HepG2 (cell line): Measurements from ENCODE around the gene PRKACG. TPM values are rescaled to one million over a fixed set of nuclear protein-coding genes. Genes with fewer than 3 reads are reported as not detected.
A peak's percentile ranks its signal among the peaks of the same experiment; 100 is the strongest.

ENCODE experiments used
- ASH2L ChIP-seq: fragments of 300-600, 200-600 bp; sonication (generic); IDR thresholded peaks from 2 replicates; pipeline ENCODE4 v1.7.0; 2017; ENCODE audit warnings: low read depth, mild to moderate bottlenecking, moderate library complexity, mixed read lengths, low read length; ENCODE audit not compliant: insufficient read length
- CENPT ChIP-seq: sonication (generic); formaldehyde crosslinking; IDR thresholded peaks from 2 replicates; pipeline ENCODE4 v1.8.0; 2022; ENCODE audit warnings: low read depth, mild to moderate bottlenecking, moderate library complexity, missing genetic modification reagents
- CHD4 ChIP-seq: fragments of 200-600 bp; sonication (generic); IDR thresholded peaks from 2 replicates; pipeline ENCODE4 v1.7.0; 2017; ENCODE audit warnings: mild to moderate bottlenecking, low read length, borderline replicate concordance
- EED ChIP-seq: sonication (generic); formaldehyde crosslinking; IDR thresholded peaks from 2 replicates; pipeline ENCODE4 v1.5.0; 2020; ENCODE audit warnings: mild to moderate bottlenecking, missing genetic modification reagents
- FOXK2 ChIP-seq: fragments of 450-650 bp; IDR thresholded peaks from 2 replicates; pipeline ENCODE4 v1.6.1; 2016
- HDAC6 ChIP-seq: fragments of 200-600 bp; sonication (generic); IDR thresholded peaks from 2 replicates; pipeline ENCODE4 v1.7.0; 2017; ENCODE audit warnings: mild to moderate bottlenecking, antibody characterized with exemption, low read length, low read depth
- HNRNPL ChIP-seq: fragments of 200-400 bp; formaldehyde crosslinking; IDR thresholded peaks from 2 replicates; pipeline ENCODE4 v1.6.1; 2017; ENCODE audit warnings: mild to moderate bottlenecking, low read depth, low read length
- IRF2 ChIP-seq: IDR thresholded peaks from 2 replicates; pipeline ENCODE4 v1.6.1; 2018; ENCODE audit warnings: missing genetic modification reagents, missing compliant biosample characterization
- MNT ChIP-seq: fragments of 450-650 bp; IDR thresholded peaks from 2 replicates; pipeline ENCODE4 v1.6.1; 2016
- PATZ1 ChIP-seq: sonication (generic); formaldehyde crosslinking; IDR thresholded peaks from 2 replicates; pipeline ENCODE4 v1.4.0; 2020; ENCODE audit warnings: missing genetic modification reagents
- REL ChIP-seq: sonication (generic); formaldehyde crosslinking; conservative IDR thresholded peaks from 2 replicates; pipeline ENCODE4 v1.8.0; 2022; ENCODE audit warnings: mild to moderate bottlenecking, missing genetic modification reagents, moderate library complexity
- REXO4 ChIP-seq: sonication (generic); formaldehyde crosslinking; IDR thresholded peaks from 2 replicates; pipeline ENCODE4 v1.8.0; 2022; ENCODE audit warnings: missing genetic modification reagents, mild to moderate bottlenecking, borderline replicate concordance
- SOX6 ChIP-seq, 2 experiments: fragments of 450-650 bp in 1 of 2; sonication (generic) in 1 of 2; formaldehyde crosslinking in 1 of 2; IDR thresholded peaks; 2 replicates each; pipeline versions ENCODE4 v1.4.0 to v1.6.1; 2017 to 2020; ENCODE audit warnings: antibody characterized with exemption in 1 of 2, mild to moderate bottlenecking in 1 of 2, missing genetic modification reagents in 1 of 2
- TSC22D2 ChIP-seq: sonication (generic); formaldehyde crosslinking; IDR thresholded peaks from 2 replicates; pipeline ENCODE4 v1.5.1; 2020; ENCODE audit warnings: missing genetic modification reagents, mild to moderate bottlenecking, borderline replicate concordance
- U2AF2 ChIP-seq: fragments of 200-400 bp; formaldehyde crosslinking; IDR thresholded peaks from 2 replicates; pipeline ENCODE4 v1.6.1; 2017; ENCODE audit warnings: low read depth, mild to moderate bottlenecking, low read length
- ZBTB1 ChIP-seq: sonication (generic); formaldehyde crosslinking; IDR thresholded peaks from 2 replicates; pipeline ENCODE4 v1.4.0; 2020; ENCODE audit warnings: missing genetic modification reagents, borderline replicate concordance
- ZNF10 ChIP-seq: sonication (generic); formaldehyde crosslinking; IDR thresholded peaks from 2 replicates; pipeline ENCODE4 v1.4.0; 2020; ENCODE audit warnings: mild to moderate bottlenecking, low read depth, missing genetic modification reagents, borderline replicate concordance
- ZNF362 ChIP-seq: sonication (generic); formaldehyde crosslinking; IDR thresholded peaks from 2 replicates; pipeline ENCODE4 v1.4.0; 2020; ENCODE audit warnings: missing genetic modification reagents, mild to moderate bottlenecking, borderline replicate concordance
- ZNF510 ChIP-seq: sonication (generic); formaldehyde crosslinking; IDR thresholded peaks from 2 replicates; pipeline ENCODE4 v1.4.0; 2020; ENCODE audit warnings: low read depth, mild to moderate bottlenecking, missing genetic modification reagents
- ZNF546 ChIP-seq: sonication (generic); formaldehyde crosslinking; conservative IDR thresholded peaks from 2 replicates; pipeline ENCODE4 v1.8.1; 2023; ENCODE audit warnings: mild to moderate bottlenecking, missing genetic modification reagents
- ZNF788 ChIP-seq: sonication (generic); formaldehyde crosslinking; IDR thresholded peaks from 2 replicates; pipeline ENCODE4 v1.5.0; 2020; ENCODE audit warnings: mild to moderate bottlenecking, missing genetic modification reagents, borderline replicate concordance
- ZSCAN20 ChIP-seq: sonication (generic); formaldehyde crosslinking; IDR thresholded peaks from 2 replicates; pipeline ENCODE4 v1.4.0; 2020; ENCODE audit warnings: missing genetic modification reagents, mild to moderate bottlenecking, borderline replicate concordance
- polyA plus RNA-seq, 8 experiments: library from polyadenylated mRNA; depleted of rRNA in 3 of 8; stranded (reverse) in 7 of 8; unstranded in 1 of 8; fragments of >200 nt; fragmentation: Illumina TruSeq in 4 of 8; extraction: Trizol in 4 of 8; gene quantifications; 2 replicates each; pipeline versions ENCODE4 v1.2.1 to v1.2.3, GENCODE V29; 2011 to 2016; ENCODE audit warnings: low read depth in 4 of 8, missing spikeins in 1 of 8, mixed read lengths in 1 of 8; ENCODE audit not compliant: insufficient read depth in 1 of 8
- total RNA-seq, 5 experiments: library from RNA; depleted of rRNA; stranded (reverse); fragments of >200 nt; fragmentation: Illumina TruSeq; extraction: Trizol; gene quantifications; 2 replicates each; pipeline ENCODE4 v1.2.3, GENCODE V29; 2016; ENCODE audit warnings: low read depth in 1 of 5

The PRKACG gene
- total and polyA plus RNA-seq, 2 of the 13 experiments (the other 11 are each of a cell fraction or from before 2014, with no cell fraction given): not detected

GRCh38 chr9:69035438-69036308 is 21.8 kb upstream of the PRKACG start, which contains the start of gene FXN (continued):
- TF ChIP-seq HNRNPL (no peak), TSC22D2 (CRISPR knock-in tag) (no peak; the same call in 1 of the 2 replicates), ZNF362 (CRISPR knock-in tag) (no peak), CHD4 (peak; percentile 99), IRF2 (CRISPR knock-in tag) (peak; percentile 75), U2AF2 (no peak), ZNF10 (no peak), SOX6 (IDR thresholded peaks at IDR 0.05) (no peak), SOX6 (CRISPR knock-in tag; IDR thresholded peaks at IDR 0.05) (peak; percentile 25; the same call in 1 of the 2 replicates), REXO4 (CRISPR knock-in tag) (no peak), EED (CRISPR knock-in tag) (no peak), REL (CRISPR knock-in tag) (0 out of 2 replicates have a peak, but pooled peaks have one; percentile 23), FOXK2 (no peak), MNT (no peak), PATZ1 (CRISPR knock-in tag) (no peak; the same call in 1 of the 2 replicates), ASH2L (peak; percentile 80), ZNF788 (CRISPR knock-in tag) (peak; percentile 84), HDAC6 (no peak), ZNF546 (0 out of 2 replicates have a peak, but pooled peaks have one; percentile 25), ZNF510 (CRISPR knock-in tag) (no peak), ZSCAN20 (CRISPR knock-in tag) (0 out of 2 replicates have a peak, but pooled peaks have one; percentile 52), CENPT (CRISPR knock-in tag) (no peak), ZBTB1 (CRISPR knock-in tag) (no peak)
